Naive thymus-derived CD4-positive, alpha-beta T cell (primary cell): ENCODE measurements around the gene MED22. TPM values are rescaled to one million over a fixed set of nuclear protein-coding genes. Genes with fewer than 3 reads are reported as not detected.
A peak's percentile ranks its signal among the peaks of the same experiment; 100 is the strongest.
"Not testable (repeated sequence)": the region's sequence is repeated elsewhere in the genome, so short reads cannot be mapped to it uniquely, and the experiment has no call there.

Experiments used
- ATAC-seq: fragments of 150-1000 bp; cut with Tn5 transposase; 2 replicates; pipeline ENCODE4 v1.10.0; 2021; ENCODE audit warnings: mild to moderate bottlenecking, moderate library complexity
- CTCF ChIA-PET: fragments of 350-600 bp; sonication (Branson Sonifier 250); formaldehyde crosslinking; loops from one replicate; lab custom pipeline; 2021; ENCODE audit warnings: antibody characterized with exemption; lab: Charles Lee
- POLR2A ChIA-PET: fragments of 350-600 bp; sonication (Branson Sonifier 250); formaldehyde crosslinking; loops from one replicate; lab custom pipeline; 2021; ENCODE audit warnings: antibody characterized with exemption, inconsistent platforms; lab: Charles Lee
- DNase-seq, 9 donors: peaks; one replicate each; pipeline versions ENCODE4 v3.0.0 to v3.0.0-alpha.2; 2020 to 2022; ENCODE audit warnings: mixed read lengths in 1 of 9
- H3K27ac ChIP-seq: one replicate; pipeline ENCODE4 v1.7.0; 2013; ENCODE audit warnings: mild to moderate bottlenecking, low read depth, low read length, moderate library complexity
- H3K27me3 ChIP-seq, 2 donors: one replicate each; pipeline ENCODE4 v1.7.0; 2013; ENCODE audit warnings: low read length in 2 of 2, mild to moderate bottlenecking in 2 of 2, moderate library complexity in 2 of 2; ENCODE audit not compliant: control insufficient read depth in 2 of 2, insufficient read depth in 2 of 2
- H3K36me3 ChIP-seq, 3 experiments: 1 replicate in 2 of 3; 2 replicates in 1 of 3; pipeline ENCODE4 v1.7.0; 2013; ENCODE audit warnings: low read length in 3 of 3, mild to moderate bottlenecking in 3 of 3, moderate library complexity in 1 of 3; ENCODE audit not compliant: insufficient read depth in 3 of 3, control insufficient read depth in 2 of 3
- H3K4me1 ChIP-seq, 2 donors: one replicate each; pipeline ENCODE4 v1.7.0; 2013; ENCODE audit warnings: low read length in 2 of 2, mild to moderate bottlenecking in 2 of 2, moderate library complexity in 1 of 2; ENCODE audit not compliant: control insufficient read depth in 2 of 2, insufficient read depth in 2 of 2
- H3K4me3 ChIP-seq: 2 replicates; pipeline ENCODE4 v1.7.0; 2013; ENCODE audit warnings: mild to moderate bottlenecking, low read length
- H3K9me3 ChIP-seq, 3 experiments: 1 replicate in 2 of 3; 2 replicates in 1 of 3; pipeline ENCODE4 v1.7.0; 2013; ENCODE audit warnings: low read length in 3 of 3; ENCODE audit not compliant: control insufficient read depth in 2 of 3
- H3K27ac Mint-ChIP-seq, 9 donors: one replicate each; pipeline ENCODE4 v1.8.0; 2020 to 2022; ENCODE audit warnings: mixed read lengths in 9 of 9, mild to moderate bottlenecking in 8 of 9, moderate library complexity in 5 of 9, inconsistent platforms in 2 of 9
- H3K27me3 Mint-ChIP-seq, 5 donors: one replicate each; pipeline ENCODE4 v1.8.0; 2021 to 2022; ENCODE audit warnings: mixed read lengths in 5 of 5, mild to moderate bottlenecking in 1 of 5
- H3K36me3 Mint-ChIP-seq, 5 donors: one replicate each; pipeline ENCODE4 v1.8.0; 2020 to 2022; ENCODE audit warnings: mixed read lengths in 5 of 5, mild to moderate bottlenecking in 3 of 5, inconsistent platforms in 1 of 5
- H3K4me1 Mint-ChIP-seq, 7 donors: one replicate each; pipeline ENCODE4 v1.8.0; 2020 to 2022; ENCODE audit warnings: mixed read lengths in 7 of 7, mild to moderate bottlenecking in 3 of 7, inconsistent platforms in 1 of 7
- H3K4me3 Mint-ChIP-seq, 10 donors: one replicate each; pipeline ENCODE4 v1.8.0; 2020 to 2022; ENCODE audit warnings: mild to moderate bottlenecking in 10 of 10, mixed read lengths in 10 of 10, moderate library complexity in 6 of 10, inconsistent platforms in 2 of 10
- H3K9me3 Mint-ChIP-seq, 11 donors: one replicate each; pipeline ENCODE4 v1.8.0; 2020 to 2022; ENCODE audit warnings: mixed read lengths in 11 of 11, mild to moderate bottlenecking in 4 of 11, inconsistent platforms in 1 of 11, moderate library complexity in 1 of 11
- intact Hi-C, 2 donors: fragments of 100-400 bp; cut with micrococcal nuclease; formaldehyde crosslinking; loops; one replicate each; pipeline ENCODE4 v1.15.1; 2023
- polyA plus RNA-seq, 2 donors: library from polyadenylated mRNA; unstranded; fragments of 300-500 nt; fragmentation: Illumina TruSeq; gene quantifications; one replicate each; pipeline ENCODE4 v1.2.3, GENCODE V29; 2021
- total RNA-seq, 6 experiments: library from RNA in 5 of 6; stranded (reverse) in 5 of 6; gene quantifications; 1 replicate in 5 of 6; 2 replicates in 1 of 6; pipeline ENCODE4 v1.2.3 and lab custom pipeline; 2021 to 2026

The MED22 gene
- total and polyA plus RNA-seq, 7 experiments from 2014 or later: 13.5 to 44.6 (median 30.3) TPM

GRCh38 chr9:133327834-133328484, 20.0 kb downstream of the MED22 start:
- Mint-ChIP-seq H3K4me3 (no peak overlapping the region), H3K27me3 (no peaks in the 10 kb centered on the region), H3K27ac (peak overlapping the region in 6 of 9 donors; percentile 1 to 59 (median 23)), H3K4me1 (peaks cover 2 to 24% (median 18%) of the 10 kb centered on the region in 7 donors), H3K9me3 (no peaks in the 10 kb centered on the region), H3K36me3 (peaks cover 3 to 16% (median 4%) of the 10 kb centered on the region in 5 donors)
- intact Hi-C loops: loop anchor here (2.0 to 5.0 kb wide), 2 partner anchors 141 kb away; no protein-coding TSS in a partner anchor
- POLR2A ChIA-PET: no interaction called here
- ATAC-seq: no peak
- CTCF ChIA-PET: no interaction called here
- Histone ChIP-seq H3K36me3 (peaks cover 0 to 32% (median 6%) of the 10 kb centered on the region in 3 experiments), H3K4me3 (no peak overlapping the region), H3K27me3 (no peaks in the 10 kb centered on the region), H3K4me1 (no peaks in the 10 kb centered on the region), H3K9me3 (no peaks in the 10 kb centered on the region), H3K27ac (no peak overlapping the region)
- DNase-seq: no peak

GRCh38 chr9:133327021-133327420, 20.9 kb downstream of the MED22 start:
- H3K4me3 Mint-ChIP-seq, POLR2A ChIA-PET, H3K27me3 Mint-ChIP-seq, H3K4me1 ChIP-seq, H3K9me3 ChIP-seq, H3K9me3 Mint-ChIP-seq, H3K27me3 ChIP-seq, H3K27ac ChIP-seq, CTCF ChIA-PET, H3K36me3 Mint-ChIP-seq, H3K4me3 ChIP-seq, DNase-seq, ATAC-seq: not testable (repeated sequence)
- H3K27ac Mint-ChIP-seq: peak overlapping the region in 1 of 9 donors; percentile 6
- H3K4me1 Mint-ChIP-seq: peaks cover 2 to 23% (median 14%) of the 10 kb centered on the region in 7 donors
- H3K36me3 ChIP-seq: peaks cover 0 to 22% (median 1%) of the 10 kb centered on the region in 3 experiments
- intact Hi-C loops: loop anchor here in 1 of 2 donors (5.0 kb wide), 1 partner anchor 140 kb away; no protein-coding TSS in a partner anchor

- H3K27ac ChIP-seq: no peak overlapping the region
- Mint-ChIP-seq H3K36me3 (peaks cover 0 to 4% (median 0%) of the 10 kb centered on the region in 5 donors), H3K27ac (peak overlapping the region in 2 of 9 donors; percentile 18 to 28), H3K9me3 (no peaks in the 10 kb centered on the region), H3K27me3 (no peaks in the 10 kb centered on the region), H3K4me1 (peaks cover 0 to 19% (median 5%) of the 10 kb centered on the region in 7 donors), H3K4me3 (no peak overlapping the region)
- no peak for DNase-seq
- no peak overlapping the region for H3K4me3 ChIP-seq
- H3K36me3 ChIP-seq: peaks cover 0 to under 1% (median 0%) of the 10 kb centered on the region in 3 experiments
- no peaks in the 10 kb centered on the region for H3K9me3 ChIP-seq
- no peaks in the 10 kb centered on the region for H3K4me1 ChIP-seq
- intact Hi-C loops: no loop called here
- no peaks in the 10 kb centered on the region for H3K27me3 ChIP-seq
- CTCF ChIA-PET: no interaction called here
- POLR2A ChIA-PET: no interaction called here
- no peak for ATAC-seq
Observed at GRCh38 chr9:133323991-133324703, 23.8 kb downstream of the MED22 start.

- intact Hi-C loops: no loop called here
- Histone ChIP-seq H3K9me3 (no peaks in the 10 kb centered on the region), H3K4me3 (no peak overlapping the region), H3K4me1 (no peaks in the 10 kb centered on the region), H3K36me3 (no peaks in the 10 kb centered on the region), H3K27ac (no peak overlapping the region), H3K27me3 (no peaks in the 10 kb centered on the region)
- Mint-ChIP-seq H3K9me3 (no peaks in the 10 kb centered on the region), H3K27me3 (no peaks in the 10 kb centered on the region), H3K4me3 (no peak overlapping the region), H3K27ac (peak overlapping the region in 1 of 9 donors; percentile 28), H3K36me3 (peaks cover 0 to 4% (median 0%) of the 10 kb centered on the region in 5 donors), H3K4me1 (peaks cover 0 to 11% (median 0%) of the 10 kb centered on the region in 7 donors)
- ATAC-seq (no peak), DNase-seq (no peak)
- ChIA-PET CTCF (no interaction called here), POLR2A (no interaction called here)
Observed at GRCh38 chr9:133323211-133323610, 24.7 kb downstream of the MED22 start.

GRCh38 chr9:133322701-133323100, 25.2 kb downstream of the MED22 start:
- Histone ChIP-seq H3K9me3 (no peaks in the 10 kb centered on the region), H3K4me1 (no peaks in the 10 kb centered on the region), H3K27ac (no peak overlapping the region), H3K27me3 (no peaks in the 10 kb centered on the region), H3K36me3 (no peaks in the 10 kb centered on the region), H3K4me3 (no peak overlapping the region)
- no peaks in the 10 kb centered on the region for H3K9me3 Mint-ChIP-seq
- peaks cover 0 to 3% (median 0%) of the 10 kb centered on the region in 5 donors for H3K36me3 Mint-ChIP-seq
- ATAC-seq: no peak
- no peak overlapping the region for H3K27ac Mint-ChIP-seq
- H3K4me3 Mint-ChIP-seq: no peak overlapping the region
- DNase-seq: no peak
- ChIA-PET CTCF (no interaction called here), POLR2A (no interaction called here)
- peaks cover 0 to 11% (median 0%) of the 10 kb centered on the region in 7 donors for H3K4me1 Mint-ChIP-seq
- intact Hi-C loops: no loop called here
- H3K27me3 Mint-ChIP-seq: no peaks in the 10 kb centered on the region

- H3K4me3 Mint-ChIP-seq: no peak overlapping the region
- no peaks in the 10 kb centered on the region for H3K36me3 Mint-ChIP-seq
- peaks cover 0 to 11% (median 0%) of the 10 kb centered on the region in 7 donors for H3K4me1 Mint-ChIP-seq
- intact Hi-C loops: no loop called here
- peaks cover 0 to 2% (median 0%) of the 10 kb centered on the region in 5 donors for H3K27me3 Mint-ChIP-seq
- no peaks in the 10 kb centered on the region for H3K9me3 Mint-ChIP-seq
- DNase-seq (peak in 1 of 9 donors; percentile 13), ATAC-seq (no peak)
- POLR2A ChIA-PET: no interaction called here
- no peak overlapping the region for H3K4me3 ChIP-seq
- no peak overlapping the region for H3K27ac Mint-ChIP-seq
- H3K4me1 ChIP-seq: no peaks in the 10 kb centered on the region
- H3K27me3 ChIP-seq: no peaks in the 10 kb centered on the region
- H3K9me3 ChIP-seq: no peaks in the 10 kb centered on the region
- CTCF ChIA-PET: no interaction called here
- H3K27ac ChIP-seq: no peak overlapping the region
- no peaks in the 10 kb centered on the region for H3K36me3 ChIP-seq
Observed at GRCh38 chr9:133321411-133321935, 26.5 kb downstream of the MED22 start.
